ENCODE results near the gene CCDC112.

- no peak for TF ChIP-seq BHLHE40 (IDR thresholded peaks at IDR 0.05; ENCODE audit: low read depth, low read length)
- TF ChIP-seq POLR2A (IDR thresholded peaks at IDR 0.05; ENCODE audit: low read depth, low read length) = no peak
- TF ChIP-seq, protein P1, sequence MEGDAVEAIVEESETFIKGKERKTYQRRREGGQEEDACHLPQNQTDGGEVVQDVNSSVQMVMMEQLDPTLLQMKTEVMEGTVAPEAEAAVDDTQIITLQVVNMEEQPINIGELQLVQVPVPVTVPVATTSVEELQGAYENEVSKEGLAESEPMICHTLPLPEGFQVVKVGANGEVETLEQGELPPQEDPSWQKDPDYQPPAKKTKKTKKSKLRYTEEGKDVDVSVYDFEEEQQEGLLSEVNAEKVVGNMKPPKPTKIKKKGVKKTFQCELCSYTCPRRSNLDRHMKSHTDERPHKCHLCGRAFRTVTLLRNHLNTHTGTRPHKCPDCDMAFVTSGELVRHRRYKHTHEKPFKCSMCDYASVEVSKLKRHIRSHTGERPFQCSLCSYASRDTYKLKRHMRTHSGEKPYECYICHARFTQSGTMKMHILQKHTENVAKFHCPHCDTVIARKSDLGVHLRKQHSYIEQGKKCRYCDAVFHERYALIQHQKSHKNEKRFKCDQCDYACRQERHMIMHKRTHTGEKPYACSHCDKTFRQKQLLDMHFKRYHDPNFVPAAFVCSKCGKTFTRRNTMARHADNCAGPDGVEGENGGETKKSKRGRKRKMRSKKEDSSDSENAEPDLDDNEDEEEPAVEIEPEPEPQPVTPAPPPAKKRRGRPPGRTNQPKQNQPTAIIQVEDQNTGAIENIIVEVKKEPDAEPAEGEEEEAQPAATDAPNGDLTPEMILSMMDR (conservative IDR thresholded peaks at IDR 0.05; ENCODE audit: low read depth, low read length) = no peak
- TF ChIP-seq SMC3 (IDR thresholded peaks at IDR 0.05; ENCODE audit: low read depth, low read length) = no peak
- TF ChIP-seq, protein P2, sequence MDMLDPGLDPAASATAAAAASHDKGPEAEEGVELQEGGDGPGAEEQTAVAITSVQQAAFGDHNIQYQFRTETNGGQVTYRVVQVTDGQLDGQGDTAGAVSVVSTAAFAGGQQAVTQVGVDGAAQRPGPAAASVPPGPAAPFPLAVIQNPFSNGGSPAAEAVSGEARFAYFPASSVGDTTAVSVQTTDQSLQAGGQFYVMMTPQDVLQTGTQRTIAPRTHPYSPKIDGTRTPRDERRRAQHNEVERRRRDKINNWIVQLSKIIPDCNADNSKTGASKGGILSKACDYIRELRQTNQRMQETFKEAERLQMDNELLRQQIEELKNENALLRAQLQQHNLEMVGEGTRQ (IDR thresholded peaks at IDR 0.05; ENCODE audit: low read depth, low read length) = no peak
- TF ChIP-seq RAD21 (IDR thresholded peaks at IDR 0.05; ENCODE audit: low read length) = no peak
- no peak for TF ChIP-seq MXI1 (IDR thresholded peaks at IDR 0.05; ENCODE audit: borderline replicate concordance, low read depth, low read length)
- TF ChIP-seq, protein P3, sequence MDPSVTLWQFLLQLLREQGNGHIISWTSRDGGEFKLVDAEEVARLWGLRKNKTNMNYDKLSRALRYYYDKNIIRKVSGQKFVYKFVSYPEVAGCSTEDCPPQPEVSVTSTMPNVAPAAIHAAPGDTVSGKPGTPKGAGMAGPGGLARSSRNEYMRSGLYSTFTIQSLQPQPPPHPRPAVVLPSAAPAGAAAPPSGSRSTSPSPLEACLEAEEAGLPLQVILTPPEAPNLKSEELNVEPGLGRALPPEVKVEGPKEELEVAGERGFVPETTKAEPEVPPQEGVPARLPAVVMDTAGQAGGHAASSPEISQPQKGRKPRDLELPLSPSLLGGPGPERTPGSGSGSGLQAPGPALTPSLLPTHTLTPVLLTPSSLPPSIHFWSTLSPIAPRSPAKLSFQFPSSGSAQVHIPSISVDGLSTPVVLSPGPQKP (IDR thresholded peaks at IDR 0.05; ENCODE audit: borderline replicate concordance, low read depth, low read length) = no peak
- no peak for TF ChIP-seq MAFK (IDR thresholded peaks at IDR 0.05; ENCODE audit: low read depth, low read length)
- no peak for TF ChIP-seq RCOR1 (IDR thresholded peaks at IDR 0.05; ENCODE audit: insufficient replicate concordance, low read length)
- TF ChIP-seq RFX5 (IDR thresholded peaks at IDR 0.05; ENCODE audit: low read depth, low read length) = no peak
- TF ChIP-seq FOS (IDR thresholded peaks at IDR 0.05; ENCODE audit: low read depth, low read length) = no peak
- no peak for TF ChIP-seq NFE2L2 (IDR thresholded peaks at IDR 0.05; ENCODE audit: low read depth, low read length)
- TF ChIP-seq CHD1 (IDR thresholded peaks at IDR 0.05; ENCODE audit: low read depth, low read length) = no peak
Measured at GRCh38 chr5:115313052-115313451, 16.6 kb upstream of the CCDC112 start.

Measured in IMR-90 (cell line).